H1 (cell line): ENCODE data around the gene NASP. TPM values are rescaled to one million over a fixed set of nuclear protein-coding genes. Genes with fewer than 3 reads are reported as not detected.

ENCODE experiments used
- CBX8 ChIP-seq: fragments of 300-800, 300-1000 bp; sonication (generic); IDR thresholded peaks from 2 replicates; pipeline ENCODE4 v1.7.1; 2016; ENCODE audit warnings: low read depth, low read length, borderline replicate concordance
- CHD2 ChIP-seq: IDR thresholded peaks from 2 replicates; pipeline ENCODE4 v1.6.1; 2012; ENCODE audit warnings: low read length, improper control_type of control experiment
- CTBP2 ChIP-seq: IDR thresholded peaks from 2 replicates; pipeline ENCODE4 v1.7.0; 2011; ENCODE audit warnings: borderline replicate concordance, mild to moderate bottlenecking, moderate library complexity, mixed read lengths, low read length; ENCODE audit not compliant: insufficient read depth, insufficient read length
- EP300 ChIP-seq, 2 experiments: IDR thresholded peaks; 1 replicate in 1 of 2; 2 replicates in 1 of 2; pipeline ENCODE4 v1.6.1; 2011 to 2012; ENCODE audit warnings: low read depth in 2 of 2, low read length in 2 of 2, mild to moderate bottlenecking in 2 of 2, borderline replicate concordance in 1 of 2, inconsistent platforms in 1 of 2, moderate library complexity in 1 of 2
- GTF2F1 ChIP-seq: IDR thresholded peaks from 2 replicates; pipeline ENCODE4 v1.6.1; 2012; ENCODE audit warnings: low read depth, low read length, improper control_type of control experiment, borderline replicate concordance
- POU5F1 ChIP-seq: IDR thresholded peaks from 2 replicates; pipeline ENCODE4 v1.6.1; 2011; ENCODE audit warnings: low read depth, mild to moderate bottlenecking, low read length, moderate library complexity
- RFX5 ChIP-seq: IDR thresholded peaks from 2 replicates; pipeline ENCODE4 v1.6.1; 2011; ENCODE audit warnings: low read depth, low read length, improper control_type of control experiment, borderline replicate concordance
- RNF2 ChIP-seq: fragments of 200-900, 300-1000 bp; sonication (generic); IDR thresholded peaks from 2 replicates; pipeline ENCODE4 v1.7.1; 2016; ENCODE audit warnings: borderline replicate concordance, low read depth, mild to moderate bottlenecking, antibody characterized with exemption, low read length; ENCODE audit not compliant: poor library complexity, severe bottlenecking; ENCODE audit errors: missing control alignments
- polyA plus RNA-seq, 7 experiments: library from polyadenylated mRNA; depleted of rRNA in 3 of 7; stranded (reverse) in 5 of 7; unstranded in 2 of 7; fragments of >200 nt in 5 of 7; fragments of 200-250 nt in 2 of 7; gene quantifications; 1 replicate in 5 of 7; 2 replicates in 1 of 7; 4 replicates in 1 of 7; pipeline versions ENCODE4 v1.2.1 to v1.2.3, GENCODE V29; 2011 to 2013; ENCODE audit warnings: missing spikeins in 2 of 7, mixed read lengths in 2 of 7
- total RNA-seq: library from RNA; stranded (reverse); fragmentation: NEBNext Ultra II Directional; extraction: Animal tissue kit (Norgen Biotek cat#: 25700); gene quantifications from 2 replicates; pipeline ENCODE4 v1.2.1, GENCODE V29; 2021
- TF ChIP-seq, protein P1 (sequence below): fragments of 300-600 bp; sonication (generic); IDR thresholded peaks from 2 replicates; pipeline ENCODE4 v1.7.1; 2012; ENCODE audit warnings: low read length, moderate library complexity, mild to moderate bottlenecking, inconsistent platforms; ENCODE audit not compliant: insufficient replicate concordance

Gene NASP
- total and polyA plus RNA-seq, 2 of the 8 experiments (the other 6 are each of a cell fraction or from before 2014, with no cell fraction given): 263 to 647 TPM

DNA sequence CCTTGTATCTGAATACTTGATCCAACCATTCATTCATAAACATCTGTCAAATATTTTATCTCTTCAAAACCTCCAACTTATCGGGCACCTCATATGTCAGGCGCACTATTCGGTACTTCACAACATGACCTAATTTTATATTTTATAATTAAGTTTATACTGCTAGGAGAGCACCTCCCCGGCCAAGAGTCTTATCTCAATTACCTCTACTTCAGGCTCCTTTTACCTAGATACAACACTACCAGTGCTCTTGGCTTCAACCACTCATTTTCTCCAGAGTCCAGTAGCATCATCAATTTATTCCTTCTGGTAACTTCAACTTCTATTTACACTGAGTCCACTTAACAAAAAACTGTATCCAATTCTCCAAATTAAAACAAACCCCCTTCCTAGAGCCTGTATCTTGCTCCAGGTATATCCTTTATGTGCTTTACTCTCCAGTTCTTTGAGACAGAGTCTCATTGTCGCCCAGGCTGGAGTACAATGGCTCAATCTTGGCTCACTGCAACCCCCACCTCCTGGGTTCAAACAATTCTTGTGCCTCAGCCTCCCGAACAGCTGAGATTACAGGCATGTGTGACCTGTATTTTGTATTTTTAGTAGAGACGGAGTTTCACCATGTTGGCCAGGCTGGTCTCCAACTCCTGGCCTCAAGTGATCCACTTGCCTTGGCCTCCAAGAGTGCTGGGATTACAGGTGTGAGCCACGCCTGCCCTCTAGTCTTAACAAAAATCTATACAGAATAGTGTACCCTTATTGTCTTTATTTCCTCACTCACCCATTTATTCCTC, 83.7 kb downstream of the NASP start (continued):
- TF ChIP-seq, protein P1, sequence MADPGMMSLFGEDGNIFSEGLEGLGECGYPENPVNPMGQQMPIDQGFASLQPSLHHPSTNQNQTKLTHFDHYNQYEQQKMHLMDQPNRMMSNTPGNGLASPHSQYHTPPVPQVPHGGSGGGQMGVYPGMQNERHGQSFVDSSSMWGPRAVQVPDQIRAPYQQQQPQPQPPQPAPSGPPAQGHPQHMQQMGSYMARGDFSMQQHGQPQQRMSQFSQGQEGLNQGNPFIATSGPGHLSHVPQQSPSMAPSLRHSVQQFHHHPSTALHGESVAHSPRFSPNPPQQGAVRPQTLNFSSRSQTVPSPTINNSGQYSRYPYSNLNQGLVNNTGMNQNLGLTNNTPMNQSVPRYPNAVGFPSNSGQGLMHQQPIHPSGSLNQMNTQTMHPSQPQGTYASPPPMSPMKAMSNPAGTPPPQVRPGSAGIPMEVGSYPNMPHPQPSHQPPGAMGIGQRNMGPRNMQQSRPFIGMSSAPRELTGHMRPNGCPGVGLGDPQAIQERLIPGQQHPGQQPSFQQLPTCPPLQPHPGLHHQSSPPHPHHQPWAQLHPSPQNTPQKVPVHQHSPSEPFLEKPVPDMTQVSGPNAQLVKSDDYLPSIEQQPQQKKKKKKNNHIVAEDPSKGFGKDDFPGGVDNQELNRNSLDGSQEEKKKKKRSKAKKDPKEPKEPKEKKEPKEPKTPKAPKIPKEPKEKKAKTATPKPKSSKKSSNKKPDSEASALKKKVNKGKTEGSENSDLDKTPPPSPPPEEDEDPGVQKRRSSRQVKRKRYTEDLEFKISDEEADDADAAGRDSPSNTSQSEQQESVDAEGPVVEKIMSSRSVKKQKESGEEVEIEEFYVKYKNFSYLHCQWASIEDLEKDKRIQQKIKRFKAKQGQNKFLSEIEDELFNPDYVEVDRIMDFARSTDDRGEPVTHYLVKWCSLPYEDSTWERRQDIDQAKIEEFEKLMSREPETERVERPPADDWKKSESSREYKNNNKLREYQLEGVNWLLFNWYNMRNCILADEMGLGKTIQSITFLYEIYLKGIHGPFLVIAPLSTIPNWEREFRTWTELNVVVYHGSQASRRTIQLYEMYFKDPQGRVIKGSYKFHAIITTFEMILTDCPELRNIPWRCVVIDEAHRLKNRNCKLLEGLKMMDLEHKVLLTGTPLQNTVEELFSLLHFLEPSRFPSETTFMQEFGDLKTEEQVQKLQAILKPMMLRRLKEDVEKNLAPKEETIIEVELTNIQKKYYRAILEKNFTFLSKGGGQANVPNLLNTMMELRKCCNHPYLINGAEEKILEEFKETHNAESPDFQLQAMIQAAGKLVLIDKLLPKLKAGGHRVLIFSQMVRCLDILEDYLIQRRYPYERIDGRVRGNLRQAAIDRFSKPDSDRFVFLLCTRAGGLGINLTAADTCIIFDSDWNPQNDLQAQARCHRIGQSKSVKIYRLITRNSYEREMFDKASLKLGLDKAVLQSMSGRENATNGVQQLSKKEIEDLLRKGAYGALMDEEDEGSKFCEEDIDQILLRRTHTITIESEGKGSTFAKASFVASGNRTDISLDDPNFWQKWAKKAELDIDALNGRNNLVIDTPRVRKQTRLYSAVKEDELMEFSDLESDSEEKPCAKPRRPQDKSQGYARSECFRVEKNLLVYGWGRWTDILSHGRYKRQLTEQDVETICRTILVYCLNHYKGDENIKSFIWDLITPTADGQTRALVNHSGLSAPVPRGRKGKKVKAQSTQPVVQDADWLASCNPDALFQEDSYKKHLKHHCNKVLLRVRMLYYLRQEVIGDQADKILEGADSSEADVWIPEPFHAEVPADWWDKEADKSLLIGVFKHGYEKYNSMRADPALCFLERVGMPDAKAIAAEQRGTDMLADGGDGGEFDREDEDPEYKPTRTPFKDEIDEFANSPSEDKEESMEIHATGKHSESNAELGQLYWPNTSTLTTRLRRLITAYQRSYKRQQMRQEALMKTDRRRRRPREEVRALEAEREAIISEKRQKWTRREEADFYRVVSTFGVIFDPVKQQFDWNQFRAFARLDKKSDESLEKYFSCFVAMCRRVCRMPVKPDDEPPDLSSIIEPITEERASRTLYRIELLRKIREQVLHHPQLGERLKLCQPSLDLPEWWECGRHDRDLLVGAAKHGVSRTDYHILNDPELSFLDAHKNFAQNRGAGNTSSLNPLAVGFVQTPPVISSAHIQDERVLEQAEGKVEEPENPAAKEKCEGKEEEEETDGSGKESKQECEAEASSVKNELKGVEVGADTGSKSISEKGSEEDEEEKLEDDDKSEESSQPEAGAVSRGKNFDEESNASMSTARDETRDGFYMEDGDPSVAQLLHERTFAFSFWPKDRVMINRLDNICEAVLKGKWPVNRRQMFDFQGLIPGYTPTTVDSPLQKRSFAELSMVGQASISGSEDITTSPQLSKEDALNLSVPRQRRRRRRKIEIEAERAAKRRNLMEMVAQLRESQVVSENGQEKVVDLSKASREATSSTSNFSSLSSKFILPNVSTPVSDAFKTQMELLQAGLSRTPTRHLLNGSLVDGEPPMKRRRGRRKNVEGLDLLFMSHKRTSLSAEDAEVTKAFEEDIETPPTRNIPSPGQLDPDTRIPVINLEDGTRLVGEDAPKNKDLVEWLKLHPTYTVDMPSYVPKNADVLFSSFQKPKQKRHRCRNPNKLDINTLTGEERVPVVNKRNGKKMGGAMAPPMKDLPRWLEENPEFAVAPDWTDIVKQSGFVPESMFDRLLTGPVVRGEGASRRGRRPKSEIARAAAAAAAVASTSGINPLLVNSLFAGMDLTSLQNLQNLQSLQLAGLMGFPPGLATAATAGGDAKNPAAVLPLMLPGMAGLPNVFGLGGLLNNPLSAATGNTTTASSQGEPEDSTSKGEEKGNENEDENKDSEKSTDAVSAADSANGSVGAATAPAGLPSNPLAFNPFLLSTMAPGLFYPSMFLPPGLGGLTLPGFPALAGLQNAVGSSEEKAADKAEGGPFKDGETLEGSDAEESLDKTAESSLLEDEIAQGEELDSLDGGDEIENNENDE: no peak
- TF ChIP-seq CTBP2 (no peak), POU5F1 (no peak), RNF2 (no peak), EP300 (IDR thresholded peaks at IDR 0.05; ENCODE audit: borderline replicate concordance in 1 of 2, low read depth in 2 of 2, low read length in 2 of 2) (no peak), GTF2F1 (no peak), CBX8 (no peak), CHD2 (no peak), RFX5 (no peak)
